GM13977 (cell line): ENCODE measurements around the gene ADGRG2.
"Not testable (repeated sequence)": the region's sequence is repeated elsewhere in the genome, so short reads cannot be mapped to it uniquely, and the experiment has no call there.

Experiments
- DNase-seq: peaks from one replicate; pipeline ENCODE4 v3.0.0; 2012; ENCODE audit warnings: low spot score
- in situ Hi-C: fragments of 300-500 bp; cut with MboI; formaldehyde crosslinking; loops from one replicate; pipeline ENCODE4 v1.12.0; 2022; ENCODE audit warnings: low sequenced_read_pairs, low pct_unique_long_range_greater_than_20kb, mixed read lengths, inconsistent platforms; ENCODE audit not compliant: unreplicated experiment
- TF ChIP-seq, protein P1 (sequence below): IDR thresholded peaks from 2 replicates; pipeline ENCODE4 v1.5.1; 2012; ENCODE audit warnings: mild to moderate bottlenecking, control low read depth; ENCODE audit not compliant: insufficient read depth; ENCODE audit errors: extremely low read depth, missing control alignments

Gene ADGRG2

DNA sequence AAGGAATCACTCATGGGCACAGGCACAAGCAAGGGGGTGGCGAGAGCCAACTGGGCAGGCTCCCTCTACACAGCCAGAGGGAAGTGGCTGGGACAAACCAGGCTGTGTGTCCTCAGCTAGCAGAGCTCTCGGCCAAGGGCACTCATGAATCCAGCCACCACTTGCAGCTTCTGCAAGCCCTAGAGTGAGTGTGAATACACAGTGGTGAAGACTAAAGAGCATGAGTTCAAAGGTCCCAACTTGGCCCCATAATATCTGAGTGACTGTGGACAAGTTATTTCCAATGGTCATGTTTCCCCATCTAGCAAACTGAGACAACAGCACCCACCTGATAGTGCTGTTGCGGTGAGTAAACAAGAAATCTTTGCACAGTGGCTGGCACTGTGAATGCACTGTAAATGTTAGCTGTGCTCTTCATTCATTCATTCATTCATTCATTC lies 51.7 kb downstream of the ADGRG2 start:
- TF ChIP-seq, protein P1, sequence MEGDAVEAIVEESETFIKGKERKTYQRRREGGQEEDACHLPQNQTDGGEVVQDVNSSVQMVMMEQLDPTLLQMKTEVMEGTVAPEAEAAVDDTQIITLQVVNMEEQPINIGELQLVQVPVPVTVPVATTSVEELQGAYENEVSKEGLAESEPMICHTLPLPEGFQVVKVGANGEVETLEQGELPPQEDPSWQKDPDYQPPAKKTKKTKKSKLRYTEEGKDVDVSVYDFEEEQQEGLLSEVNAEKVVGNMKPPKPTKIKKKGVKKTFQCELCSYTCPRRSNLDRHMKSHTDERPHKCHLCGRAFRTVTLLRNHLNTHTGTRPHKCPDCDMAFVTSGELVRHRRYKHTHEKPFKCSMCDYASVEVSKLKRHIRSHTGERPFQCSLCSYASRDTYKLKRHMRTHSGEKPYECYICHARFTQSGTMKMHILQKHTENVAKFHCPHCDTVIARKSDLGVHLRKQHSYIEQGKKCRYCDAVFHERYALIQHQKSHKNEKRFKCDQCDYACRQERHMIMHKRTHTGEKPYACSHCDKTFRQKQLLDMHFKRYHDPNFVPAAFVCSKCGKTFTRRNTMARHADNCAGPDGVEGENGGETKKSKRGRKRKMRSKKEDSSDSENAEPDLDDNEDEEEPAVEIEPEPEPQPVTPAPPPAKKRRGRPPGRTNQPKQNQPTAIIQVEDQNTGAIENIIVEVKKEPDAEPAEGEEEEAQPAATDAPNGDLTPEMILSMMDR, result no peak
- in situ Hi-C loops, result no loop called here
- DNase-seq, result no peak

DNA sequence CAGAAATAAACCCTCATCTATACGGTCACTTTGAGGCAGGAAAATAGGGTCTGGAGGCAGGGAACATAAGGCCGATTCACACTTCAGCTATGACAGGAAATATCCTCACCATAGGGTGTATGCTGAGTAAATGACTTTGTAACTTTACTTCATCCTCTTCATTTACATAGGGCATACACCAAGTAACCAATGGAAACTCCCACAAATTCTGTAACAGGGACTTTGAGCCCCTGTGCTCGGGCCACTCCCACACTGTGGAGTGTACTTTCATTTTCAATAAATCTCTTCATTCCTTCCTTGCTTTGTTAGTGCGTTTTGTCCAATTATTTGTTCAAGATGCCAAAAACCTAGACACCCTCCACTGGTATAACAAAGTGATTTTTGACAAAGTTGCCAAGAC lies 55.3 kb downstream of the ADGRG2 start:
- in situ Hi-C loops, DNase-seq: not testable (repeated sequence)

DNA sequence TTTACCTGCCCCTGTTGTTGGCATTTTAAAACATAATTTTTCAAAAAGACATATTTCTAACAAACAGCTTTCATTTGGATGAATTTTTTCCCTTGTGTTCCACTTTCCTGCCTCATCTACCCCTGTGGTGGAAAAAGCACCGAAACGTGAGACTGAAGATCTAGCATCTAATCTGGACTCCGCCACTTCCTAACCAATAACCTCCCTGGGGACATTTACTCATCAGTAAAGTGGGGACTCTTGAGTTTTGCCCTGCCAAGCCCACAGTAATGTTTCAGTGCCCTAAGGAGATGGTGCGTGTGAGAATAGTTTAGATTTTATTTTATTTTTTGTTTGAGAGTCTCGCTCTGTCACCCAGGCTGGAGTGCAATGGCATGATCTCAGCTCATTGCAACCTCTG lies 56.7 kb downstream of the ADGRG2 start:
- TF ChIP-seq, protein P1, result no peak
- DNase-seq, result no peak
- in situ Hi-C loops, result no loop called here

DNA sequence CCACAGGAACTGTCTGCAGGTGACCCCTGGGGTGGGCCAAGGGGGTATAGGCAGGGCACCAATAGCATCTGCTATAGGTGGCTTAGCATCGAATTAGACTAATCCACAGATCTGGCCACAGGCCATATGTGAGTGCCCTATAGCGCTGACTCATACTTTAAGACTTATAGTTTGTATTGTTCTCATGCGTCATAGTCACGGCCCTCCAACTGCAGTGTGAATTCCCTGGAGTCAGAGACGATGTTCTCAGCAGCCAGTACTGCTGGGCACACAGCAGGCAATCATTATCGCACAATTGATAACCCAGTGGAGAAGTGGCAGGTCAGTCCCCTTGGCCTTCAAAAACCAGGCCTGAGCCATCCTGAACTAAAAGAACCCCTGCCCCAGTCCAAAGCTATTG lies 58.1 kb downstream of the ADGRG2 start:
- TF ChIP-seq, protein P1, result no peak
- DNase-seq, result no peak
- in situ Hi-C loops, result no loop called here

DNA sequence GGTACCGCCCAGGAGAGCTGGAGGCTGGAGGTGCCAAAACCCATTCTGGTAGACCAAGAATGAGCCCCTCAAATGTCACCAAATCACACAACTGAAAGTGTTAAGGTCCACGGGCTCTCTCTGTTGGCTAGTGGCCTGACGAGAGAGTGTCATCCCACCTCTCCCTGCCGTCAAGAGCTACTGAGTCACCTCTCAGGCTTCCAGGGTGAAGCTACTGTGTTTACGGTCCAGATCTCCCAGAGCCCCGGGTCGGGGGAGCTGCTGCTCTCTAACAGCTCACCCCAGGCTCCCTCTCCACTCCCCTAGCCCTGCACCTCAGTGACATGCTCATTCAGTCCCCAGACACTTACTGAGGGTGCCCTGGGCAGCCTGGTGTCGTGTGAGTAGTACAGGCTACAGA lies 59.2 kb downstream of the ADGRG2 start:
- TF ChIP-seq, protein P1, result no peak
- no peak for DNase-seq
- in situ Hi-C loops, result no loop called here

DNA sequence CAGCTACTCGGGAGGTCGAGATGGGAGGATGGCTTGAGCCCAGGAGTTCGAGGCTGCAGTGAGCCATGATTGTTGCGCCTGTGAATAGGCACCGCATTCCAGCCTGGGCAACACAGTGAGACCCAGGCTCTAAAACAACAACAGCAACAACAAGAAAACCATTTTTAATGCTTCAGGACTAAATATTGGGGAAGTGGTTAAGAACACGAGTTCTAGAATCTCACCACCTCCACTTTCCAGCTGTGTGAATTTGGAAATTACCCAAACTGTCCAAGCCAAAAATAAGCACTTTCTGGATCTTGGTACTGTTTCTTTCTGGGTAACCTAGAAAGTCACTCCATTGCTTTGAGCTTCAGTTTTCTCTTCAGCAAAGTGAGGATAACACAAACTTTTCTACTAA lies 63.2 kb downstream of the ADGRG2 start:
- in situ Hi-C loops, result no loop called here
- DNase-seq, result no peak
- TF ChIP-seq, protein P1, result no peak

DNA sequence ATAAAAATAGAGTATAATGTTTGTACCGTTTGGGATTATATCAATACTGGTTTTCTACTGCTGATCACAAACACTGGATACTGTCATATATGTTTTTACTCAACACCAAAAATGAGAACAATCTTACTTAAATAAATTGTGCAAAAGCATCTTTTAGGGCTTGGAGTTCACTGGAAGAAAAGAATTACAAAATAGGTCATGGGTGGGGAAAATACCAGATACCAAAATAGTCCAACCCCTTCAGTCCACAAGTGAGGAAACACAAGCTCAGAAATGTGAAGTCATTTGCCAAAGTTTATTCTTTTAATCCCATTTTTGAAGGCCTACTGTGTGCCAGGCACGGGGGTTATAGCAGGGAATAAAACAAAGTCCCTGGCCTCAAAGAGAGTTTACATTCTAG lies 64.4 kb downstream of the ADGRG2 start:
- TF ChIP-seq, protein P1, result no peak
- in situ Hi-C loops, result no loop called here
- DNase-seq, result no peak
